ENCODE data around the gene SPPL3. TPM values are rescaled to one million over a fixed set of nuclear protein-coding genes. Genes with fewer than 3 reads are reported as not detected.

The SPPL3 gene
- total RNA-seq, 1 experiment from 2014 or later, result 51.1 TPM

- H3K4me1 ChIP-seq (ENCODE audit: control insufficient read depth, insufficient read depth, low read length), result no peaks in the 10 kb centered on the region
- H3K4me3 ChIP-seq (ENCODE audit: low read depth in 2 of 2, low read length in 2 of 2), result no peak overlapping the region
- no peak overlapping the region for H3K27ac ChIP-seq (ENCODE audit: low read length)
- no peaks in the 10 kb centered on the region for H3K9me3 ChIP-seq (ENCODE audit: control insufficient read depth, insufficient read depth, low read depth, low read length)
- CTCF ChIA-PET, result no interaction called here
- no TSS peak for BruUV-seq (replicated peaks)
- in situ Hi-C loops (cut with HindIII; ENCODE audit: low pct_unique_long_range_greater_than_20kb, low sequenced_read_pairs), result no loop called here
- TF ChIP-seq CTCF (IDR thresholded peaks at IDR 0.05) (no peak), POLR2AphosphoS5 (IDR thresholded peaks at IDR 0.05; ENCODE audit: low read depth, low read length) (no peak), SIN3A (IDR thresholded peaks at IDR 0.05; ENCODE audit: borderline replicate concordance, insufficient read depth, low read depth, low read length) (no peak), REST (IDR thresholded peaks at IDR 0.05; ENCODE audit: insufficient read depth in 1 of 2, low read depth in 2 of 2, low read length in 1 of 2) (no peak), TCF7L2 (IDR thresholded peaks at IDR 0.05; ENCODE audit: low read depth, low read length) (no peak)
- ATAC-seq (no peak), DNase-seq (ENCODE audit: low read depth, low spot score) (no peak)
- POLR2A ChIA-PET, result interaction anchor here (0.6 kb wide), 1 partner anchor 56 kb away, joined by 4 read pairs; no protein-coding TSS in a partner anchor
- intact Hi-C loops (cut with micrococcal nuclease; ENCODE audit: unreplicated experiment), result no loop called here
- H3K36me3 ChIP-seq (ENCODE audit: control insufficient read depth, insufficient read depth, low read length), result no peaks in the 10 kb centered on the region
- H3K27me3 ChIP-seq (ENCODE audit: control insufficient read depth, insufficient read depth, low read length), result no peaks in the 10 kb centered on the region
Measured at GRCh38 chr12:120909633-120910298, 5.6 kb upstream of the SPPL3 start.

- TF ChIP-seq TCF7L2 (IDR thresholded peaks at IDR 0.05; ENCODE audit: low read depth, low read length) (no peak), SIN3A (IDR thresholded peaks at IDR 0.05; ENCODE audit: borderline replicate concordance, insufficient read depth, low read depth, low read length) (no peak), CTCF (IDR thresholded peaks at IDR 0.05) (no peak), POLR2AphosphoS5 (IDR thresholded peaks at IDR 0.05; ENCODE audit: low read depth, low read length) (no peak), REST (IDR thresholded peaks at IDR 0.05; ENCODE audit: insufficient read depth in 1 of 2, low read depth in 2 of 2, low read length in 1 of 2) (no peak)
- ChIA-PET POLR2A (no interaction called here), CTCF (interaction anchor here (0.6 kb wide), 1 partner anchor 266 kb away, joined by 3 read pairs; no protein-coding TSS in a partner anchor)
- DNase-seq (ENCODE audit: low read depth, low spot score) (no peak), ATAC-seq (no peak)
- H3K9me3 ChIP-seq (ENCODE audit: control insufficient read depth, insufficient read depth, low read depth, low read length), result no peaks in the 10 kb centered on the region
- H3K27me3 ChIP-seq (ENCODE audit: control insufficient read depth, insufficient read depth, low read length), result no peaks in the 10 kb centered on the region
- intact Hi-C loops (cut with micrococcal nuclease; ENCODE audit: unreplicated experiment) (no loop called here), in situ Hi-C loops (cut with HindIII; ENCODE audit: low pct_unique_long_range_greater_than_20kb, low sequenced_read_pairs) (no loop called here)
- no peaks in the 10 kb centered on the region; the same call in 1 of the 2 replicates for H3K36me3 ChIP-seq (ENCODE audit: control insufficient read depth, insufficient read depth, low read length)
- no TSS peak for BruUV-seq (replicated peaks)
- no peak overlapping the region for H3K27ac ChIP-seq (ENCODE audit: low read length)
- H3K4me1 ChIP-seq (ENCODE audit: control insufficient read depth, insufficient read depth, low read length), result peaks cover 10% of the 10 kb centered on the region
- H3K4me3 ChIP-seq (ENCODE audit: low read depth in 2 of 2, low read length in 2 of 2), result no peak overlapping the region
Measured at GRCh38 chr12:120905856-120906384, 1.8 kb upstream of the SPPL3 start.
